GM10847 (cell line): Measurements from ENCODE around the gene SMYD4.

Experiments
- POLR2A ChIP-seq: IDR thresholded peaks from 2 replicates; pipeline ENCODE4 v1.6.1; 2011; ENCODE audit not compliant: insufficient read length; ENCODE audit errors: extremely low read depth

The SMYD4 gene

DNA sequence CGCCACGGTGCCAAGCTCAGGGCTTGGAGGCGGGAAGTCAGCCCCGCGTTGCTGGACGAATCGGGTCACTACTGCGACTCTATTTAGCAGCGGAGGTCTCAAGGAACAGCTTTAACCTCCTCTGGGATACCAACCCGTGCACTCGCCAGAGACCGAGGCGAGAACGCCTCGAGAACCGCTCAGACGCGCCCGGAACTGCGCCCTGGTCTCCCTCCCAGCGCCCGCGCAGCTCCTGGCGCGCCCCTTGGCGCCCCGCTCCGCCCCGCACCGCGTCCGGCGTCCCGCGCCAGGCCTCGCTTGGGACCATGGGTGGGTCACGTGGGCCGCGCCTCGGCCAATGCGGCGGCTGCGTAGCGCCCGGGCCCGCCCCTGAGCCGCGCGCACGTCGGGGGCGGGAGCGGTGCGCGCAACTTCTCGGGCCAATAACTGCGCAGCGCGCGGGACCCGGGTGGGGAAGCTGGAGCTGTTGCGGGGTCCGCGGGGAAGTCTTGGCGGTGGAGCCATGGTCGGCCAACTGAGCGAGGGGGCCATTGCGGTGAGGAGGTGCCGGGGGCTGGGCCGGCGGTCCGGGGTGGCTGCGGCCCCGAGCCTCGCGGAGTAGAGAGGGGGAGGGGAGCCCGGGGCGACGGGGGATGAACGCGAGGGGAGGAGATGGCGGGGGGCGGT lies at the start of gene SMYD4, which contains the start of gene RPA1:
Gene SMYD4 (minus strand): TSS at position 311 of the 666 bp plus-strand sequence. CDS start 1,908 bp downstream, outside the sequence.
Gene RPA1 (plus strand): TSS at position 414 of the 666 bp plus-strand sequence. CDS start 89 bp downstream, at position 503.
- TF ChIP-seq POLR2A = peak; percentile 79

DNA sequence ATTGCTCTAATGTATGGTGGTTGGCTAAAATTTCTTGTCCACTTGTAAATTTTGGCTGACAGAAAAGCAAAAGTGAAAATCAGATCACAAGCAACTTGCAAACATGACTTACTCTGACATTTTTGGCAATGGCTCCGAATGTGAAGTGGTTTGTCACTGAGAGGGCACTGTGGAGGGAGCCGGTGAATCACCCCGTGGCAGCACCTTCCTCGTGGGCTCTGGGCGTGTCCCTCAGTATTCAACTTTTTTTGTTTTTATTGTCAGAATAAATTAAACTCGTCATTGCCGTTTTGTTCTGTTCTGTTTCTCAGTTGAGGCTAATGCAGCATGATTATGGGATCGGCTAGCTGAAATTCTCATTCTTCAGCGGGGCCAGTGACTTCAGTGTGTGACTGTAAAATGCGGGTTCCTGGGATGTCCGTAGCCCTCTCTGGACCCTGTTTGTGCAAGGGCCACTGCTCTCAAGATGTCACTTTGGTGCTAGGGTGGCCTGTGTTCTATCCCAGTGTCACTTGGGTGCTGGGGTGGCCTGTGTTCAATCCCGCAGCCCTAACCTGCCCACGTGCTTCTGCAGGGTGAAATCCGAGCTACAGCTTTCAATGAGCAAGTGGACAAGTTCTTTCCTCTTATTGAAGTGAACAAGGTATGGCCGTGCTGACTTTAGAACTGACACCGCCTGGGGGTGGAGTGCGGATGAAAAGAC lies 48.9 kb upstream of the SMYD4 start:
- no peak for TF ChIP-seq POLR2A

- TF ChIP-seq POLR2A = no peak
Measured at GRCh38 chr17:1875597-1875996, 45.9 kb upstream of the SMYD4 start.

DNA sequence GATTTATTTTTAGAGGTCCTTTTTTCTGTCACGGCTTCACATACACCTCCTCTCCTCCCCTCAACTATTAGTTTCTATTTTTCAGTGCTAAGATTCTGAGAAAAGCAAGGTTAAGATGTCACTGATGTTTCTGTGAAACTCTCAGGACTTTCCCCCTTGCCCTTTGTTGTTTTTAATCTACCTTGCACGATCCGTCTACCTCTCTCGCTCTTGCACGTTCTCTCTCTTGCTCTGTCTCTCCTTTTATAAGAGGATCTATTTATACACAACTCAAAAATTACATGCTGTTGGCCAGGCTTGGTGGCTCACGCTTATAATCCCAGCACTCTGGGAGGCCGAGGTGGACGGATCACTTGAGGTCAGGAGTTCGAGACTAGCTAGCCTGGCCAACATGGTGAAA lies 43.7 kb upstream of the SMYD4 start:
- no peak for TF ChIP-seq POLR2A

DNA sequence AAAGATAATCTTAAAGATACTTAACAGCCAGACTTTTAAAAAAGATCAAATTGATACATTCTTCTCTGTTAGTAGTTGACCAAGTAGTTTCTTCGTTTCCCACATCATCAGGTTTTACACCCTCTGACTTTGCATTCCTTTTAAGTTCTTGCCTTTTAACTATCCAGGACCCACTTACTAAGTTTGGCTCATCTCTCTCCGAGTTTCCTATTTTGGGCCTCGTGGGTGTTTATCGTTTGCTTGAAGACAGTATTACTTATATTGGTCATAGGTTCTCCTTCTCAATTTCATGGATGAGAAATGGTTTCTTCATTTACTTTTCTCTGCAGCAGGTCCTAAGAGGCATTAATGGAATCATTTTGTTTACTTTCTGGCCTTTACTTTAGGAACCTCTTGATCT lies 43.3 kb upstream of the SMYD4 start:
- TF ChIP-seq POLR2A = no peak

DNA sequence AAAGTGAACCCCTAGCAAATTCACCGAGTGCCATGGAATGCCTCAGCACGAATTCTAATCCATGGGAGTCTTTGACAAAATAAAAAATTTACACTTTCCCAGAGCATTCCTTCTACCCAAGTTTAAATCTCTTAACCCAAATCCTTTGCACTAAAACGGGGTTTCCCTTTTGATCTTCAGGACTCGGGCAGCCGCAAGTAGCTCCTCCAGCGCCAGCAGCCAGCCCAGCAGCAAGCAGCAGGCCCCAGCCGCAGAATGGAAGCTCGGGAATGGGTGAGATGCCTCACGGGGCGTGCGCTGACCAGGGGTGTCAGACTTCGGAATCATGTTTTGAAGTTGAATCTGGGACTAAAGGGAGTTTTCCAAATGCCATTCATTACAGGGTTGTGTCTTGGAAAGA lies 42.6 kb upstream of the SMYD4 start:
- TF ChIP-seq POLR2A = no peak

DNA sequence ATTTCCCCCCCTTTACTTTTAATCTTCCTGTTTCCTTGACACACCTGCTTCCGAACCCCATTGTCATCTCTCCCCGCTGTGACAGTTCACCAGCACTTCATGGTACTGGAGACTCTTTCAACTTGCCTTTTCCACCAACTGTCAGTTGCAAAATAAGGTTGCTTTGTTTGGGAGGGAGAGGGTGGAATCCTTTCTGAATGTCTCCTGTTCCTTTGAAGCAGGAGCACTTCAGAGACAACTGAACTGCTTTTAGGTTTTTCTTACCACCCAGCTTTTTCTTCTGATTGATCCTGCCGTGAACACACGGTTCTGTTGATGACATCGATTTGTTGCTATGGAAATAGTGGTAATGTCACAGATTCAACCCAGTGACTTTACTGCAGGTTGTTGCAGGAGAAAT lies 42.1 kb upstream of the SMYD4 start:
- no peak for TF ChIP-seq POLR2A

GRCh38 chr17:1870592-1870991 lies 40.9 kb upstream of the SMYD4 start:
- no peak for TF ChIP-seq POLR2A

DNA sequence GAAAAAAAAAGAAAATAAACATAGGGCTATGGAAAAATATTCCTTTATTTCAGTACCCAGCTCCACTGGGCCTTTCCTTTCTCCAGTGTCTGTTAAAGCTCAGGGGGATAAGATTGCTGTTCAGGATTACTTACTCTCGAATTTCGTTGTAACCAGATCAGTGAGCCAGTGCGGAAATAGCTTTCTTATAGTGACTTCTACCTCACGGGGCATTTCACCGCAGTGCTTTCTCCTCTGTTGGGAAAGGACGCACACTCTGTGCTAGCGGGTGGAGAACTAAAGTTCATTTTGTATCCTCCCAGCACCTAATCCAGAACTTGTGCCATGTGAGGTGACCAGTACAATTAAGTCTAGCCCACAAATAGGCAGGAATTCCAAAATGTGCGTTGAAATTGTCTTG lies 38.4 kb upstream of the SMYD4 start:
- no peak for TF ChIP-seq POLR2A

DNA sequence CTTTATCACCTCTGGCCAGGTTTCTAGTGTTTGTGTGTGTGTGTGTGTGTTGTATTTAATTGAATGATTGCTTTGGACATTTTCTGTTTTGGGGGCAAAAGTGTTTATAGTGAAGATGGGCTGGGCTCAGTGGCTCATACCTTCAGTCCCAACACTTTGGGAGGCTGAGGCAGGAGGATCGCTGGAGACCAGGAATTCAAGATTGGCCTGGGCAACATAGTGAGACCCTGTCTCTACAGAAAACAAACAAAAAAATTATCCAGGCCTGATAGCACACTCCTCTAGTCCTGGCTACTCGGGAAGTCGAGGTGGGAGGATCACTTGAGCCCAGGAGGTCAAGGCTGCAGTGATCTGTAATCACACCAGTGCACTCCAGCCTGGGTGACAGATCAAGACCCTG lies 37.6 kb upstream of the SMYD4 start:
- no peak for TF ChIP-seq POLR2A

DNA sequence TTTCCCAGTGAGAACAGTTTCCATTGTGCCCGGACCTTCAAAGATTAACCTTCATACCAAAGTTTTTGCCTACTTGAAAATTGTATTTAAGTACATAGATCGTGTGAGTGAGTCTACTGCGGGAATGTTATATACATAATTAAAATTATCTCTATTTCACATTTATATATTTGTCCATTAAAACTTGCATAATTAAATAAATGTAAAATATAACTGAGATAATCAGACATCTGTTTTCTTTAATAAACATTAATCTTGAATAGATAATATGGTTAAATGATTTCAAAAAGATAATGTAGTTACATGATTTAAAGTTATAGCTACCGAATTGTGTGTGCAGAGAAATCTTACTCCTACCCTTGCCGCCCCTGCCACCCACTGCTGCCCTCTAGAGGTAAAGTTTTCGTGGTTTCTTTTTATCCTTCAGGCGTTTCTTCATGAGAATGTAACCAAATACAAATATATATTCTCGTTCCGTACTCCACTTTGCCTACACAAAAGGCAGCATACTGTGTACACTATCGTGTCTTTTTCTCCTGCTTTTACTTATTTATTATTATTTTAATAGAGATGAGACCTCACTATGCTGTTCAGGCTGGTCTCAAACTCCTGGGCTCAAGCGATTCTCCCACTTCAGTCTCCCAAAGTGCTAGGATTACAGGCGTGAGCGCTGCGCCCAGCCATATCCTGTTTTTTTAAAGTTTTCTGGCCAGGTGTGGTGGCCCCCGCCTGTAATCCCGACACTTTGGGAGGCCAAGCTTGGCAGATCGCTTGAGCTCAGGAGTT lies 35.7 kb upstream of the SMYD4 start:
- no peak for TF ChIP-seq POLR2A

DNA sequence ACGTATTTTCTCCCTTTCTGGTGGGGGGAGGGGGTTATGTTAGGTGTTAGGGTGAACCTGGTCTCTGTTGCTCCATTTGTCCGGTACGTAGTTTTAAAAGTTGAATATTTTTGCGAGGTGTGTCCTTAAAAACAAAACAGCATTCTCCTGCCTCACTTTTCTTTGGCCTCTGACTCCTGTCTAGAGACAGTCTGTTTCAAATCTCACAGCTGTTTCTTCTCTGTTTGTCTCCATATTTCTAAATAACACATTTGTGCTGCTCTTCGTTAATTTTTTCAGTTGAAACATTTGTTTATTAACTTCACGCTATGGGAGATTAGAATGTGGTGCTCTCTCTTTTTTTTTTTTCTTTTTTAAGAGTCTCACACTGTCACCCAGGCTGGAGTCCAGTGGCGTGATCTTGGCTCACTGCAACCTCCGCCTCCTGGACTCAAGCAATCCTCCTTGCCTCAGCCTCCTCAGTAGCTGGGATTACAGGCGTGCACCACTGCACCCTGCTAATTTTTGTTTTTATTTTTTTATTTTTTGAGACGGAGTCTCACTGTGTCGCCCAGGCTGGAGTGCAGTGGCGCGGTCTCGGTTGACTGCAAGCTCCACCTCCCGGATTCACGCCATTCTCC lies 31.8 kb upstream of the SMYD4 start:
- no peak for TF ChIP-seq POLR2A

- TF ChIP-seq POLR2A = no peak
Measured at GRCh38 chr17:1860978-1861377, 31.3 kb upstream of the SMYD4 start.

DNA sequence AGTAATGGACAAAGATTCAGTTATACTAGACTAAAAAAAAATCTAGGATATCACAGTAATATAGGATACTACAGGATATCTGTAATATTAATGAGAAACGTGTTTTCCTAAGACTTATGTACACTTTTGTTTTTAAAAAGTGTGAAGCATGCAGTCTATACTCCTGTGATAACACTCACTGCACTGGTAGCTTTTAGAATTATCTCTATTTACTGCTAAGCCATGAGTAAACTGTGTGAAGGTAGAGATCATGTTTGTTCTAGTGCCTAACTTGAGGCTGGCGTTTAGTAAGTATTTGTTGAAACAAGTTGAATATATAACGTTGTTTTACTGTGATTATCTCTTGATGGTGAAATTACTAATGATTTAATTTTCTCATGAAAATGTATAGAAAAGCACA lies 24.0 kb upstream of the SMYD4 start:
- no peak for TF ChIP-seq POLR2A

- no peak for TF ChIP-seq POLR2A
Measured at GRCh38 chr17:1852327-1852726, 22.6 kb upstream of the SMYD4 start.

GRCh38 chr17:1847191-1847590 lies 17.5 kb upstream of the SMYD4 start:
- no peak for TF ChIP-seq POLR2A

DNA sequence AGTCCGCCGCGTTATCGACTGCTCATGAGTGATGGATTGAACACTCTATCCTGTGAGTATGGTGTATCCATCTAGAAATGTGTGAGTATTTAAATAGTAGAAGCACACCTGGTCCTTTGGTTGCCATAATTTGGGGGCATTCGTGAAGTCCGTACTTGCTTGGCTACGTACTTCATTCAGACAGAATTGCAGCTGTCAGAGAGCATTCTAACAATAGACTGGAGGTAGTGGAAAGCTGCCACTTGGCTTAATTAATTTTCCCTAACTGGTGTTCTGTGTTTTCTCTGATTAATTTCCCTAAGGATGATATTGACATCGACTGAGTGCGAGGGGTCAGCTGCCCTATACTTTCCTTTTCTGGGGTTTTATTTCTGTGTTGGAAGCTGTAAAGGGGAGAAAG lies 14.2 kb upstream of the SMYD4 start:
- TF ChIP-seq POLR2A = no peak
